Hippocampal formation (tissue), 2 donors: ENCODE measurements around the gene PIGT.

ENCODE experiments used
- DNase-seq, 2 donors: peaks; one replicate each; lab custom pipeline; 2025; lab: John Stamatoyannopoulos, UW

Gene PIGT

GRCh38 chr20:45427236-45428149, 11.6 kb downstream of the PIGT start:
- DNase-seq, result no peak

GRCh38 chr20:45429618-45430017, 13.7 kb downstream of the PIGT start:
- DNase-seq, result peak; percentile 28 to 90

- DNase-seq, result no peak
These were observed 16.4 kb downstream of the PIGT start for GRCh38 chr20:45432294-45432693.

GRCh38 chr20:45433316-45433715, 17.4 kb downstream of the PIGT start:
- DNase-seq, result peak; percentile 89 to 92

- DNase-seq, result no peak
These were observed 18.0 kb downstream of the PIGT start for GRCh38 chr20:45433976-45434375.

- peak; percentile 72 to 86 for DNase-seq
These were observed 21.0 kb downstream of the PIGT start for GRCh38 chr20:45436732-45437485.

GRCh38 chr20:45440424-45440823, 24.5 kb downstream of the PIGT start:
- no peak for DNase-seq

- no peak for DNase-seq
These were observed 25.1 kb downstream of the PIGT start for GRCh38 chr20:45440891-45441685.

- no peak for DNase-seq
These were observed 25.8 kb downstream of the PIGT start for GRCh38 chr20:45441746-45442145.

- no peak for DNase-seq
These were observed 28.1 kb downstream of the PIGT start for GRCh38 chr20:45444050-45444449.

GRCh38 chr20:45445805-45446562, 30.0 kb downstream of the PIGT start:
- no peak for DNase-seq

GRCh38 chr20:45448270-45448669, 32.3 kb downstream of the PIGT start:
- DNase-seq, result no peak

GRCh38 chr20:45449528-45449927, 33.6 kb downstream of the PIGT start:
- no peak for DNase-seq

GRCh38 chr20:45450097-45450818, 34.3 kb downstream of the PIGT start:
- peak in 1 of 2 donors; percentile 25 for DNase-seq

- DNase-seq, result no peak
These were observed 36.3 kb downstream of the PIGT start for GRCh38 chr20:45452238-45452637.

- DNase-seq, result no peak
These were observed 37.1 kb downstream of the PIGT start for GRCh38 chr20:45452772-45453691.

GRCh38 chr20:45456632-45457031, 40.7 kb downstream of the PIGT start:
- DNase-seq, result no peak

GRCh38 chr20:45459606-45460005, 43.7 kb downstream of the PIGT start:
- no peak for DNase-seq

GRCh38 chr20:45461225-45461624, 45.3 kb downstream of the PIGT start:
- DNase-seq, result no peak
